ENCODE measurements around the gene THSD4.

- TF ChIP-seq, protein P1, sequence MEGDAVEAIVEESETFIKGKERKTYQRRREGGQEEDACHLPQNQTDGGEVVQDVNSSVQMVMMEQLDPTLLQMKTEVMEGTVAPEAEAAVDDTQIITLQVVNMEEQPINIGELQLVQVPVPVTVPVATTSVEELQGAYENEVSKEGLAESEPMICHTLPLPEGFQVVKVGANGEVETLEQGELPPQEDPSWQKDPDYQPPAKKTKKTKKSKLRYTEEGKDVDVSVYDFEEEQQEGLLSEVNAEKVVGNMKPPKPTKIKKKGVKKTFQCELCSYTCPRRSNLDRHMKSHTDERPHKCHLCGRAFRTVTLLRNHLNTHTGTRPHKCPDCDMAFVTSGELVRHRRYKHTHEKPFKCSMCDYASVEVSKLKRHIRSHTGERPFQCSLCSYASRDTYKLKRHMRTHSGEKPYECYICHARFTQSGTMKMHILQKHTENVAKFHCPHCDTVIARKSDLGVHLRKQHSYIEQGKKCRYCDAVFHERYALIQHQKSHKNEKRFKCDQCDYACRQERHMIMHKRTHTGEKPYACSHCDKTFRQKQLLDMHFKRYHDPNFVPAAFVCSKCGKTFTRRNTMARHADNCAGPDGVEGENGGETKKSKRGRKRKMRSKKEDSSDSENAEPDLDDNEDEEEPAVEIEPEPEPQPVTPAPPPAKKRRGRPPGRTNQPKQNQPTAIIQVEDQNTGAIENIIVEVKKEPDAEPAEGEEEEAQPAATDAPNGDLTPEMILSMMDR (optimal IDR thresholded peaks at IDR 0.05 in 1 of 3, IDR thresholded peaks at IDR 0.05 in 1 of 3, conservative IDR thresholded peaks at IDR 0.05 in 1 of 3; ENCODE audit: extremely low read depth in 1 of 3, insufficient read depth in 2 of 3, low read length in 3 of 3) = no peak
- TF ChIP-seq EZH2 (IDR thresholded peaks at IDR 0.05; ENCODE audit: low read length) = no peak
Observed at GRCh38 chr15:71215126-71215894, 100.0 kb downstream of the THSD4 start.
